HEK293 (cell line): ENCODE results near the gene CCDC40.

ENCODE experiments used
- HIC1 ChIP-seq: fragments of 450-650 bp; formaldehyde crosslinking; IDR thresholded peaks from 2 replicates; pipeline ENCODE4 v1.5.1; 2016; ENCODE audit warnings: missing biosample characterization, missing genetic modification characterization
- SCRT1 ChIP-seq: fragments of 450-650 bp; formaldehyde crosslinking; IDR thresholded peaks from 2 replicates; pipeline ENCODE4 v1.5.1; 2016; ENCODE audit warnings: missing biosample characterization, missing genetic modification characterization, borderline replicate concordance
- ZBTB11 ChIP-seq: fragments of 450-650 bp; formaldehyde crosslinking; conservative IDR thresholded peaks from 2 replicates; pipeline ENCODE4 v1.5.1; 2016; ENCODE audit warnings: low read depth, missing biosample characterization, missing genetic modification characterization
- ZBTB44 ChIP-seq: fragments of 450-650 bp; IDR thresholded peaks from 2 replicates; pipeline ENCODE4 v1.5.1; 2018; ENCODE audit warnings: missing biosample characterization, mild to moderate bottlenecking, missing genetic modification characterization
- ZFP3 ChIP-seq: fragments of 450-650 bp; formaldehyde crosslinking; IDR thresholded peaks from 2 replicates; pipeline ENCODE4 v1.5.1; 2016; ENCODE audit warnings: low read depth, missing biosample characterization, missing genetic modification characterization
- ZNF121 ChIP-seq: fragments of 450-650 bp; formaldehyde crosslinking; IDR thresholded peaks from 2 replicates; pipeline ENCODE4 v1.5.1; 2016; ENCODE audit warnings: missing biosample characterization, missing genetic modification characterization
- ZNF140 ChIP-seq: fragments of 450-650 bp; formaldehyde crosslinking; IDR thresholded peaks from 2 replicates; pipeline ENCODE4 v1.5.1; 2016; ENCODE audit warnings: missing biosample characterization, missing genetic modification characterization
- ZNF248 ChIP-seq: fragments of 450-650 bp; formaldehyde crosslinking; IDR thresholded peaks from 2 replicates; pipeline ENCODE4 v1.5.1; 2017; ENCODE audit warnings: missing biosample characterization, missing genetic modification characterization
- ZNF280C ChIP-seq: fragments of 450-650 bp; formaldehyde crosslinking; IDR thresholded peaks from 2 replicates; pipeline ENCODE4 v1.5.1; 2016; ENCODE audit warnings: missing biosample characterization, missing genetic modification characterization
- ZNF302 ChIP-seq: fragments of 450-650 bp; formaldehyde crosslinking; IDR thresholded peaks from 2 replicates; pipeline ENCODE4 v1.5.1; 2016; ENCODE audit warnings: missing biosample characterization, missing genetic modification characterization, low read depth
- ZNF513 ChIP-seq: fragments of 450-650 bp; IDR thresholded peaks from 2 replicates; pipeline ENCODE4 v1.5.1; 2018; ENCODE audit warnings: missing biosample characterization, missing genetic modification characterization
- ZNF561 ChIP-seq: fragments of 450-650 bp; IDR thresholded peaks from 2 replicates; pipeline ENCODE4 v1.5.1; 2018; ENCODE audit warnings: missing biosample characterization, missing genetic modification characterization, borderline replicate concordance
- ZNF610 ChIP-seq: fragments of 450-650 bp; formaldehyde crosslinking; IDR thresholded peaks from 2 replicates; pipeline ENCODE4 v1.5.1; 2016; ENCODE audit warnings: missing biosample characterization, missing genetic modification characterization, borderline replicate concordance
- ZNF645 ChIP-seq: fragments of 450-650 bp; formaldehyde crosslinking; IDR thresholded peaks from 2 replicates; pipeline ENCODE4; 2016; ENCODE audit warnings: missing biosample characterization, missing genetic modification characterization
- ZNF701 ChIP-seq: fragments of 450-650 bp; formaldehyde crosslinking; IDR thresholded peaks from 2 replicates; pipeline ENCODE4 v1.5.1; 2016; ENCODE audit warnings: missing biosample characterization, missing genetic modification characterization
- ZNF837 ChIP-seq: fragments of 450-650 bp; formaldehyde crosslinking; IDR thresholded peaks from 2 replicates; pipeline ENCODE4 v1.5.1; 2016; ENCODE audit warnings: missing biosample characterization, missing genetic modification characterization
- TF ChIP-seq, protein P1 (sequence below): fragments of 450-650 bp; formaldehyde crosslinking; IDR thresholded peaks from 2 replicates; pipeline ENCODE4 v1.5.1; 2017; ENCODE audit warnings: missing biosample characterization, missing genetic modification characterization
- TF ChIP-seq, protein P2 (sequence below): fragments of 450-650 bp; formaldehyde crosslinking; IDR thresholded peaks from 2 replicates; pipeline ENCODE4 v1.5.1; 2016; ENCODE audit warnings: missing biosample characterization, missing genetic modification characterization
- TF ChIP-seq, protein P3 (sequence below): fragments of 450-650 bp; formaldehyde crosslinking; IDR thresholded peaks from 2 replicates; pipeline ENCODE4 v1.5.1; 2016; ENCODE audit warnings: missing biosample characterization, missing genetic modification characterization

Gene CCDC40

DNA sequence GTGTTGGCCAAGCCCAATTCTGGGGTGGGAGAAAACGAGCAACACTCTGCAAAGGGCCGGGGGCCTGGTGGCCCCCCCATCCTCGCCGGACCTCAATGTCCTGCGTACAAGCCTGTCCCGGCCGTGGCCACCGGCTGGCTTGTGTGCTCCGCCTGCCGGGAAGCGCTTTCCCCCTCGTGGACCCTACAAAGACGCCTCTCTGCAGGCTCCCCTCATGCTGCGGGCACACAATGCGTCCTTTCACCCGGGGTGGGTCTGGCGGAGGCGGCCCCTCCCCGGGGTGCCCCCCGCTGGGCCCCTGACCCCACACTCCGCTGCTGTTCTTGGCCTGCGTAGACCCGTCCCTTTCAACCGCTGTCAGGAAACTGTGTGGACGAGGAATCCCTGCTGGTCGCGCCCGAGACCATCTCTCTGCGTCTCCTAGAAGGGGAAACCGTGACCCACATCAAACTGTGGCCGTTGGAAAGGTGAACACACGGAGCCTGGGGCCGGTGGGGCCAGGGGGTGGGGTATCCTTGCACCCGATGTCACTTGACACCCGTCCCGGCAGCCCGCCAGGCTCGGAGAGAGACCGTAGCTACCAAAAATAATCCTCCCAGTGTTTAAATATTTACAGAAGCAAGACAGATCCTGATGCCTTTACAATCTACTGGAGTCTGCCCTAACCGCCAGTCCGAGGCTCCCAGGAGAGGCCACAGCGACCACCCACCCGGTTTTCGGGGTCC is 44.4 kb upstream of the CCDC40 start (continued):
- TF ChIP-seq HIC1 (tag by site-specific recombination): no peak
- TF ChIP-seq SCRT1 (tag by site-specific recombination): no peak
- TF ChIP-seq ZBTB11: no peak; the same call in 1 of the 2 replicates
- no peak for TF ChIP-seq ZFP3 (tag by site-specific recombination)
- TF ChIP-seq ZNF837 (tag by site-specific recombination): no peak
- no peak for TF ChIP-seq ZNF302
- TF ChIP-seq, protein P1, sequence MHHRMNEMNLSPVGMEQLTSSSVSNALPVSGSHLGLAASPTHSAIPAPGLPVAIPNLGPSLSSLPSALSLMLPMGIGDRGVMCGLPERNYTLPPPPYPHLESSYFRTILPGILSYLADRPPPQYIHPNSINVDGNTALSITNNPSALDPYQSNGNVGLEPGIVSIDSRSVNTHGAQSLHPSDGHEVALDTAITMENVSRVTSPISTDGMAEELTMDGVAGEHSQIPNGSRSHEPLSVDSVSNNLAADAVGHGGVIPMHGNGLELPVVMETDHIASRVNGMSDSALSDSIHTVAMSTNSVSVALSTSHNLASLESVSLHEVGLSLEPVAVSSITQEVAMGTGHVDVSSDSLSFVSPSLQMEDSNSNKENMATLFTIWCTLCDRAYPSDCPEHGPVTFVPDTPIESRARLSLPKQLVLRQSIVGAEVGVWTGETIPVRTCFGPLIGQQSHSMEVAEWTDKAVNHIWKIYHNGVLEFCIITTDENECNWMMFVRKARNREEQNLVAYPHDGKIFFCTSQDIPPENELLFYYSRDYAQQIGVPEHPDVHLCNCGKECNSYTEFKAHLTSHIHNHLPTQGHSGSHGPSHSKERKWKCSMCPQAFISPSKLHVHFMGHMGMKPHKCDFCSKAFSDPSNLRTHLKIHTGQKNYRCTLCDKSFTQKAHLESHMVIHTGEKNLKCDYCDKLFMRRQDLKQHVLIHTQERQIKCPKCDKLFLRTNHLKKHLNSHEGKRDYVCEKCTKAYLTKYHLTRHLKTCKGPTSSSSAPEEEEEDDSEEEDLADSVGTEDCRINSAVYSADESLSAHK (tag by site-specific recombination): no peak; the same call in none of the 2 replicates
- no peak for TF ChIP-seq ZNF140 (tag by site-specific recombination)
- no peak for TF ChIP-seq ZNF701 (tag by site-specific recombination)
- no peak for TF ChIP-seq ZBTB44
- no peak for TF ChIP-seq ZNF280C (tag by site-specific recombination)
- TF ChIP-seq ZNF561 (tag by site-specific recombination): peak; percentile 40; the same call in 1 of the 2 replicates
- no peak for TF ChIP-seq ZNF513 (tag by site-specific recombination)
- TF ChIP-seq ZNF248: no peak
- TF ChIP-seq, protein P2, sequence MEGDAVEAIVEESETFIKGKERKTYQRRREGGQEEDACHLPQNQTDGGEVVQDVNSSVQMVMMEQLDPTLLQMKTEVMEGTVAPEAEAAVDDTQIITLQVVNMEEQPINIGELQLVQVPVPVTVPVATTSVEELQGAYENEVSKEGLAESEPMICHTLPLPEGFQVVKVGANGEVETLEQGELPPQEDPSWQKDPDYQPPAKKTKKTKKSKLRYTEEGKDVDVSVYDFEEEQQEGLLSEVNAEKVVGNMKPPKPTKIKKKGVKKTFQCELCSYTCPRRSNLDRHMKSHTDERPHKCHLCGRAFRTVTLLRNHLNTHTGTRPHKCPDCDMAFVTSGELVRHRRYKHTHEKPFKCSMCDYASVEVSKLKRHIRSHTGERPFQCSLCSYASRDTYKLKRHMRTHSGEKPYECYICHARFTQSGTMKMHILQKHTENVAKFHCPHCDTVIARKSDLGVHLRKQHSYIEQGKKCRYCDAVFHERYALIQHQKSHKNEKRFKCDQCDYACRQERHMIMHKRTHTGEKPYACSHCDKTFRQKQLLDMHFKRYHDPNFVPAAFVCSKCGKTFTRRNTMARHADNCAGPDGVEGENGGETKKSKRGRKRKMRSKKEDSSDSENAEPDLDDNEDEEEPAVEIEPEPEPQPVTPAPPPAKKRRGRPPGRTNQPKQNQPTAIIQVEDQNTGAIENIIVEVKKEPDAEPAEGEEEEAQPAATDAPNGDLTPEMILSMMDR (tag by site-specific recombination): 0 out of 2 replicates have a peak, but pooled peaks have one; percentile 37
- TF ChIP-seq ZNF121 (tag by site-specific recombination): no peak
- peak; percentile 55; the same call in 1 of the 2 replicates for TF ChIP-seq ZNF645 (tag by site-specific recombination)
- TF ChIP-seq ZNF610 (tag by site-specific recombination): no peak
- TF ChIP-seq, protein P3, sequence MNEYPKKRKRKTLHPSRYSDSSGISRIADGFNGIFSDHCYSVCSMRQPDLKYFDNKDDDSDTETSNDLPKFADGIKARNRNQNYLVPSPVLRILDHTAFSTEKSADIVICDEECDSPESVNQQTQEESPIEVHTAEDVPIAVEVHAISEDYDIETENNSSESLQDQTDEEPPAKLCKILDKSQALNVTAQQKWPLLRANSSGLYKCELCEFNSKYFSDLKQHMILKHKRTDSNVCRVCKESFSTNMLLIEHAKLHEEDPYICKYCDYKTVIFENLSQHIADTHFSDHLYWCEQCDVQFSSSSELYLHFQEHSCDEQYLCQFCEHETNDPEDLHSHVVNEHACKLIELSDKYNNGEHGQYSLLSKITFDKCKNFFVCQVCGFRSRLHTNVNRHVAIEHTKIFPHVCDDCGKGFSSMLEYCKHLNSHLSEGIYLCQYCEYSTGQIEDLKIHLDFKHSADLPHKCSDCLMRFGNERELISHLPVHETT (tag by site-specific recombination): no peak
